ENCODE results near the gene ABCA13.

Gene ABCA13

DNA sequence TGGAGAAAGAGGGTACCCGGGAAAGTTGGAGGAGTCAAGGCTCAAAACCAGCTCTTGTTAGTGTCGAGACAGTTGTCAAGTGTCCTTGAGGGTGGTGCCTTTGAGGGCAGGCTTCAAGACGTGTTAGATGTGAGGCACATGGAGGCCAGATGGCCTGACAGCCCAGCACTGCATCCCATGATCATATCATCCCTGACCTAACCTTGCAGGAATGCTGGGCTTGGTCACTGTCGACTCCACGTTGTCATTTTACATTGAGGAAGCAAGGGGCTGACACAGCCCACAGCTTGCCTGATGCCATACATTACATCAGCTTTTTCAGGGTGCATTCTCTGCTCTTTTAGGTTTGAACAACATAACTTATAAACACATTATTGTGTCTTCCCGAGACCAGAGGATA is 114.1 kb downstream of the ABCA13 start:
- no peak overlapping the region for H3K4me3 ChIP-seq (ENCODE audit: low read depth, low read length)
- H3K36me3 ChIP-seq: no peaks in the 10 kb centered on the region
- H3K27ac ChIP-seq: no peak overlapping the region
- H3K27me3 ChIP-seq (ENCODE audit: insufficient read depth, low read depth, severe bottlenecking): no peaks in the 10 kb centered on the region
- H3K9me3 ChIP-seq (ENCODE audit: severe bottlenecking): no peaks in the 10 kb centered on the region
- TF ChIP-seq, protein P1, sequence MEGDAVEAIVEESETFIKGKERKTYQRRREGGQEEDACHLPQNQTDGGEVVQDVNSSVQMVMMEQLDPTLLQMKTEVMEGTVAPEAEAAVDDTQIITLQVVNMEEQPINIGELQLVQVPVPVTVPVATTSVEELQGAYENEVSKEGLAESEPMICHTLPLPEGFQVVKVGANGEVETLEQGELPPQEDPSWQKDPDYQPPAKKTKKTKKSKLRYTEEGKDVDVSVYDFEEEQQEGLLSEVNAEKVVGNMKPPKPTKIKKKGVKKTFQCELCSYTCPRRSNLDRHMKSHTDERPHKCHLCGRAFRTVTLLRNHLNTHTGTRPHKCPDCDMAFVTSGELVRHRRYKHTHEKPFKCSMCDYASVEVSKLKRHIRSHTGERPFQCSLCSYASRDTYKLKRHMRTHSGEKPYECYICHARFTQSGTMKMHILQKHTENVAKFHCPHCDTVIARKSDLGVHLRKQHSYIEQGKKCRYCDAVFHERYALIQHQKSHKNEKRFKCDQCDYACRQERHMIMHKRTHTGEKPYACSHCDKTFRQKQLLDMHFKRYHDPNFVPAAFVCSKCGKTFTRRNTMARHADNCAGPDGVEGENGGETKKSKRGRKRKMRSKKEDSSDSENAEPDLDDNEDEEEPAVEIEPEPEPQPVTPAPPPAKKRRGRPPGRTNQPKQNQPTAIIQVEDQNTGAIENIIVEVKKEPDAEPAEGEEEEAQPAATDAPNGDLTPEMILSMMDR (IDR thresholded peaks at IDR 0.05; ENCODE audit: low read depth, low read length): no peak
- DNase-seq: no peak

DNA sequence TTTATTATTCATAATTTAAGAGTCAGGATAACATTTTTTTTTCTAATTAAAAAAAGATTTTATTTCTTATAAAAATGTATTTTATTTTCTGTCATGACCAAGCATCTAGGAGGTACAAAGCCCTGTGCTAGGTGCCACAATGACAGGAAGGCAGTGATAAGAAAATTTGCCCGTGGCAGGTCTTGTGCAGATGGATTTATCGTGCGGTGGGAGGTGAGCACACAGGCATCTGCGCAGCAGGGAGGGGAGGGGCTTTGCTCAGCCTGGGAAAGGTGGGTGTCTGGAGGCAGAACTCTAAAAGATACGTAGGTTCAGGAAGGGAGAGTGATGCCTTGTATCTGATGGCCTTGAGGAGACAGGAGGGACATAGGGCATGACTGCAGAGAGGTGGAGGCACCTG is 115.6 kb downstream of the ABCA13 start:
- no peak overlapping the region for H3K4me3 ChIP-seq (ENCODE audit: low read depth, low read length)
- H3K36me3 ChIP-seq: no peaks in the 10 kb centered on the region
- no peak for DNase-seq
- TF ChIP-seq, protein P1 (IDR thresholded peaks at IDR 0.05; ENCODE audit: low read depth, low read length): no peak
- no peaks in the 10 kb centered on the region for H3K27me3 ChIP-seq (ENCODE audit: insufficient read depth, low read depth, severe bottlenecking)
- H3K27ac ChIP-seq: no peak overlapping the region
- no peaks in the 10 kb centered on the region for H3K9me3 ChIP-seq (ENCODE audit: severe bottlenecking)

DNA sequence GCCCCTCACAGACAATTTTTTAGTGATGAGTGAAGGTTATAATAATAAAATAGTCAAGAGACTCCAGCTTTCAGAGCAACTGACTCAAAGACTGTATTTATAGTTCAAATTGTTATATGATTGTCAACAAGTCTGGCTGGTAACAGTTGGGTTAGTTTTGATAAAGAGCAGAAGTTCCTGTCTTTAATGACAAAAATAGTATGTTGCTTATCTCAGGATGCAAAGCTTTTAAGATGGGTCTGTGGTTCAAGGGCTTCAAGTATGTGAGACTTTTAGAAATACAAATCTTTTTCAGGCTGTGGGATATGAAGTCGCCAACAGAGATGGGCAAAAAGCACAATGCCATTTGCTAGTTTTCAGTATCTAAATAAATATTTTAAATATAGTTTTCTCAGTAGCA is 118.4 kb downstream of the ABCA13 start:
- Histone ChIP-seq H3K4me3 (ENCODE audit: low read depth, low read length) (no peak overlapping the region), H3K27ac (no peak overlapping the region), H3K9me3 (ENCODE audit: severe bottlenecking) (no peaks in the 10 kb centered on the region), H3K36me3 (no peaks in the 10 kb centered on the region), H3K27me3 (ENCODE audit: insufficient read depth, low read depth, severe bottlenecking) (no peaks in the 10 kb centered on the region)
- DNase-seq: no peak
- TF ChIP-seq, protein P1 (IDR thresholded peaks at IDR 0.05; ENCODE audit: low read depth, low read length): no peak

DNA sequence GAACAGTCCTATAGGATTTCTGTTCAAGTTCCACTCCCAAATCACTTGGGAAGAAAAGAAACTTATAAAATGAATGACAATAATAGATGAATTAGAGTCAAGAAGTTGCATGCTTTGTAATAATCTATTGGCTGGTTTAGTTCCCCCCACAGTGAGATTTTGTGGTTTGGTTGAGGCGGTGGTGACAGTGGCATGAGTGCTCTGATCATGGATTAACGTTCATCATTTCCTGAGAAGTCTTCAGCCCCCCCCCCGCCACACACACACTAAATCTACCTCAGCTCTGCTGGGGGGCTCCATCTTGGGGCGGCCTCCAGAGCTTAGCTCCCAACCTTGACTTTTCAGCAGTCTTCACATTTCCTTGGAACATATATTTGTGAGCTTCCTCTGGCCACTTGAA is 121.7 kb downstream of the ABCA13 start:
- Histone ChIP-seq H3K27ac (no peak overlapping the region), H3K36me3 (no peaks in the 10 kb centered on the region), H3K9me3 (ENCODE audit: severe bottlenecking) (no peaks in the 10 kb centered on the region), H3K4me3 (ENCODE audit: low read depth, low read length) (no peak overlapping the region), H3K27me3 (ENCODE audit: insufficient read depth, low read depth, severe bottlenecking) (no peaks in the 10 kb centered on the region)
- TF ChIP-seq, protein P1 (IDR thresholded peaks at IDR 0.05; ENCODE audit: low read depth, low read length): no peak
- DNase-seq: no peak

DNA sequence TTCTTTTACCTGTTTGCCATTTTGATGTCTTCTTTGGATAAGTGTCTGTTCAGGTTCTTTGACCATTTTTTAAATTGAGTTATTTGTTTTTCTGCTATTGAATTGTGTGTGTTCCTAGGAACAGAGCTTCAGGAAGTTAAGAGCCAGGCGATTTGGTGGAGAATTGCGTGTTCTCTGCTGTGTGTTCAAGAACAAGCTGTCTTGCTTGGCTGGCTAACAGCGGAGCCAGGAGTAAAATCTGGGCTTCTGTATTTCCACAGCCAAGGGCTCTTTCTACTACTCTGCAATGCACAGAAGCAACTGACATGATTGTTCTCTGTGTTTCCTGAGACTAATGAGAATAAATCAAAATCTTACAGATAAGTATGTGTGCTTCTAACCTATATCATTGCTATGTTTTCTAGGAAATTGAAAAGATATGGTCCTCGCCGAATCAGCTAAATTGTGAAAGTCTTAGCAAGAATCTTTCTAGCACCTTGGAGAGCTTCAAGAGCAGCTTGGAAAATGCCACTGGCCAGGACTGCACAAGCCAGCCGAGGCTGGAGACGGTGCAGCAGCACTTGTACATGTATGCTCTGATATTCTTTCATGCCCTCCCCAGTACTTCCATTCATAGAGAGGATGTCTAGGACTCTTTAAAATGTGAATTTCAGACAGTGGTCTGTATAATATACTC is 124.2 kb downstream of the ABCA13 start:
- no peak for DNase-seq
- H3K27me3 ChIP-seq (ENCODE audit: insufficient read depth, low read depth, severe bottlenecking): no peaks in the 10 kb centered on the region
- H3K4me3 ChIP-seq (ENCODE audit: low read depth, low read length): no peak overlapping the region
- TF ChIP-seq, protein P1 (IDR thresholded peaks at IDR 0.05; ENCODE audit: low read depth, low read length): no peak
- no peak overlapping the region for H3K27ac ChIP-seq
- no peaks in the 10 kb centered on the region for H3K9me3 ChIP-seq (ENCODE audit: severe bottlenecking)
- H3K36me3 ChIP-seq: no peaks in the 10 kb centered on the region

DNA sequence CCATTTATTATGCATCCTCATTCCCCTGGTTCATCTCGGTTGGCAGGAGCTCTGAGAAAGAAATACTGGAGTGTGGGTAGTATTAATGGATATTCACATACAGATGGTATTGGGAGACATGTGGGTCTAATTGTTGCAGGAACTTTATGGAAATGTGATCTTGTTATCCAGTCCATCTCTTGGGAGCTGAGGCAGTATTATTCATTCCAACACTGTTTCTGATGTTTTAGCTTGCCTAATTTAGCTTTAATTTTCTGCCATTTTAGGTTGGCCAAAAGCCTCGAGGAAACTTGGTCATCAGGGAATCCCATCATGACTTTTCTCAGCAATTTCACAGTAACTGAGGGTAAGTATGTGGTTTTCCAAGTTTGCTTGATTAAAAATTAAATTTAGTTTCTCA is 125.7 kb downstream of the ABCA13 start:
- Histone ChIP-seq H3K9me3 (ENCODE audit: severe bottlenecking) (no peaks in the 10 kb centered on the region), H3K27ac (no peak overlapping the region), H3K36me3 (no peaks in the 10 kb centered on the region), H3K4me3 (ENCODE audit: low read depth, low read length) (no peak overlapping the region), H3K27me3 (ENCODE audit: insufficient read depth, low read depth, severe bottlenecking) (no peaks in the 10 kb centered on the region)
- TF ChIP-seq, protein P1 (IDR thresholded peaks at IDR 0.05; ENCODE audit: low read depth, low read length): no peak
- no peak for DNase-seq

Measured in WERI-Rb-1 (cell line).